GM19099 (cell line): ENCODE results near the gene PI16.

Experiments
- POLR2A ChIP-seq: IDR thresholded peaks from 3 replicates; pipeline ENCODE4 v1.6.1; 2011; ENCODE audit warnings: low read depth; ENCODE audit not compliant: insufficient read length; ENCODE audit errors: extremely low read depth

PI16 gene

GRCh38 chr6:36999061-36999750 is 44.7 kb downstream of the PI16 start:
- TF ChIP-seq POLR2A, result no peak

GRCh38 chr6:36999751-37000125 is 45.2 kb downstream of the PI16 start:
- no peak for TF ChIP-seq POLR2A

GRCh38 chr6:37004044-37004980 is 49.8 kb downstream of the PI16 start:
- no peak for TF ChIP-seq POLR2A

GRCh38 chr6:37005061-37005810 is 50.7 kb downstream of the PI16 start, which contains the start of gene FGD2:
Gene FGD2, plus strand, starts transcription at chr6:37005655. Its CDS starts 163 bp downstream, at chr6:37005818.
- peak; percentile 76 for TF ChIP-seq POLR2A

- no peak for TF ChIP-seq POLR2A
Observed at GRCh38 chr6:37005827-37006567, 51.5 kb downstream of the PI16 start.

- TF ChIP-seq POLR2A, result no peak
Observed at GRCh38 chr6:37006793-37007339, 52.3 kb downstream of the PI16 start.

GRCh38 chr6:37007340-37008043 is 53.0 kb downstream of the PI16 start:
- TF ChIP-seq POLR2A, result peak; percentile 50

GRCh38 chr6:37008484-37009465 is 54.2 kb downstream of the PI16 start:
- TF ChIP-seq POLR2A, result no peak

GRCh38 chr6:37010402-37010892 is 55.9 kb downstream of the PI16 start:
- TF ChIP-seq POLR2A, result no peak

- no peak for TF ChIP-seq POLR2A
Observed at GRCh38 chr6:37011656-37012378, 57.3 kb downstream of the PI16 start.
